Testis (tissue), 2 donors: ENCODE results near the gene ATP11C.

Experiments used
- POLR2A ChIP-seq: fragments of 450-650 bp; IDR thresholded peaks from one replicate; pipeline ENCODE4 v1.6.1; 2017; ENCODE audit warnings: antibody characterized with exemption, mild to moderate bottlenecking, moderate library complexity
- TF ChIP-seq, protein P1 (sequence below), 3 experiments: fragments of 450-650 bp in 2 of 3; fragments of 200-600 bp in 1 of 3; sonication (generic) in 1 of 3; IDR thresholded peaks; one replicate each; pipeline ENCODE4 v1.5.1; 2016 to 2019; ENCODE audit warnings: antibody characterized with exemption in 3 of 3, mild to moderate bottlenecking in 2 of 3, moderate library complexity in 1 of 3

DNA sequence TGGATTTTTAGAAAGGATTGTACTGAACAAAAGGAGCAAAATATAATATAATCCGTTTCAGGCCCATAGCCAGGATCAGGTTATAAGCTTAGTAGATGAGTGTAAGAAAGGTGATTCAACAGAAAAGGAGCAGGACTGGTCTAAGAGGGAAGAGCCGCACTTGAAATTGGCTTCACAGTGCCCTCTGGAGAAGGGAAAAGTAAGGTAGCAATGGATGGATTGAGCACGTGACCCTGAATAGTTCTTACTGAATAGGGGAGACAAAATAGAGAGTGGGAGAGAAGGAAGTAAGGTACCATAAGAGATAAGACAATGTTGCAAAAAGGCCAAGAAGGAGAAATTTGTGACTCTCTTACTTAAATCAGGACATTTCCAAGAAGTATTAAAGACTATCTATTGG, 16.9 kb upstream of the ATP11C start:
- TF ChIP-seq, protein P1, sequence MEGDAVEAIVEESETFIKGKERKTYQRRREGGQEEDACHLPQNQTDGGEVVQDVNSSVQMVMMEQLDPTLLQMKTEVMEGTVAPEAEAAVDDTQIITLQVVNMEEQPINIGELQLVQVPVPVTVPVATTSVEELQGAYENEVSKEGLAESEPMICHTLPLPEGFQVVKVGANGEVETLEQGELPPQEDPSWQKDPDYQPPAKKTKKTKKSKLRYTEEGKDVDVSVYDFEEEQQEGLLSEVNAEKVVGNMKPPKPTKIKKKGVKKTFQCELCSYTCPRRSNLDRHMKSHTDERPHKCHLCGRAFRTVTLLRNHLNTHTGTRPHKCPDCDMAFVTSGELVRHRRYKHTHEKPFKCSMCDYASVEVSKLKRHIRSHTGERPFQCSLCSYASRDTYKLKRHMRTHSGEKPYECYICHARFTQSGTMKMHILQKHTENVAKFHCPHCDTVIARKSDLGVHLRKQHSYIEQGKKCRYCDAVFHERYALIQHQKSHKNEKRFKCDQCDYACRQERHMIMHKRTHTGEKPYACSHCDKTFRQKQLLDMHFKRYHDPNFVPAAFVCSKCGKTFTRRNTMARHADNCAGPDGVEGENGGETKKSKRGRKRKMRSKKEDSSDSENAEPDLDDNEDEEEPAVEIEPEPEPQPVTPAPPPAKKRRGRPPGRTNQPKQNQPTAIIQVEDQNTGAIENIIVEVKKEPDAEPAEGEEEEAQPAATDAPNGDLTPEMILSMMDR (IDR thresholded peaks at IDR 0.05), result no peak
- TF ChIP-seq POLR2A, result no peak
